DOHH2 (cell line): ENCODE data around the gene KCNQ1OT1.

Experiments used
- H3F3A ChIP-seq: fragments of 200-600 bp; sonication (generic), shearing (Covaris generic); 2 replicates; pipeline ENCODE4 v1.6.0; 2016; ENCODE audit warnings: antibody characterized with exemption, mild to moderate bottlenecking; ENCODE audit not compliant: control insufficient read depth, insufficient read depth
- H3K27ac ChIP-seq: fragments of 200-600 bp; sonication (generic); 2 replicates; pipeline ENCODE4 v1.5.1; 2014; ENCODE audit warnings: low read depth, mild to moderate bottlenecking, low read length, moderate library complexity
- H3K27me3 ChIP-seq: fragments of 200-600 bp; sonication (generic); 2 replicates; pipeline ENCODE4 v1.6.1; 2014; ENCODE audit warnings: mild to moderate bottlenecking, low read length, mixed read lengths; ENCODE audit not compliant: control insufficient read depth
- H3K36me3 ChIP-seq: fragments of 200-600 bp; sonication (generic); 2 replicates; pipeline ENCODE4 v1.6.1; 2014; ENCODE audit warnings: mild to moderate bottlenecking, low read length, moderate library complexity, mixed read lengths; ENCODE audit not compliant: control insufficient read depth
- H3K4me1 ChIP-seq: fragments of 200-600 bp; sonication (generic); 2 replicates; pipeline ENCODE4 v1.6.1; 2014; ENCODE audit warnings: mild to moderate bottlenecking, low read length, mixed read lengths; ENCODE audit not compliant: control insufficient read depth
- H3K4me2 ChIP-seq: fragments of 200-600 bp; sonication (generic); 2 replicates; pipeline ENCODE4 v1.6.0; 2014; ENCODE audit warnings: mild to moderate bottlenecking, low read length, moderate library complexity
- H3K4me3 ChIP-seq: fragments of 200-600 bp; sonication (generic); 2 replicates; pipeline ENCODE4 v1.5.1; 2014; ENCODE audit warnings: mild to moderate bottlenecking, low read length, mixed read lengths
- H3K79me2 ChIP-seq: fragments of 200-600 bp; sonication (generic); 2 replicates; pipeline ENCODE4 v1.6.1; 2014; ENCODE audit warnings: mild to moderate bottlenecking, low read length, mixed read lengths; ENCODE audit not compliant: control insufficient read depth
- H3K9me2 ChIP-seq: fragments of 200-600 bp; sonication (generic); replicated peaks from 2 replicates; pipeline ENCODE4 v1.6.1; 2014; ENCODE audit warnings: mild to moderate bottlenecking, low read length, mixed read lengths; ENCODE audit not compliant: control insufficient read depth
- H3K9me3 ChIP-seq: fragments of 200-600 bp; sonication (generic); 2 replicates; pipeline ENCODE4 v1.6.1; 2014; ENCODE audit warnings: antibody characterized with exemption, low read length, mixed read lengths; ENCODE audit not compliant: control insufficient read depth, insufficient read depth
- H4K20me1 ChIP-seq: fragments of 200-600 bp; sonication (generic); 2 replicates; pipeline ENCODE4 v1.6.0; 2014; ENCODE audit warnings: low read depth, mild to moderate bottlenecking, antibody characterized with exemption, low read length, moderate library complexity; ENCODE audit not compliant: control insufficient read depth, insufficient read depth
- CTCF ChIP-seq: fragments of 200-600 bp; sonication (generic); IDR thresholded peaks from one replicate; pipeline ENCODE4 v1.5.1; 2014; ENCODE audit warnings: antibody characterized with exemption, mild to moderate bottlenecking, low read depth, low read length; ENCODE audit not compliant: poor library complexity, severe bottlenecking
- EZH2phosphoT487 ChIP-seq: fragments of 200-600 bp; sonication (generic); IDR thresholded peaks from 2 replicates; pipeline ENCODE4 v1.6.1; 2017; ENCODE audit warnings: borderline replicate concordance, mild to moderate bottlenecking, antibody characterized with exemption, low read length, moderate library complexity, mixed read lengths

Gene KCNQ1OT1

GRCh38 chr11:2569321-2569721, 130.5 kb downstream of the KCNQ1OT1 start:
- Histone ChIP-seq H3K79me2 (no peaks in the 10 kb centered on the region), H3K27me3 (no peaks in the 10 kb centered on the region), H3F3A (no peaks in the 10 kb centered on the region), H3K4me3 (no peak overlapping the region), H3K27ac (no peak overlapping the region), H3K9me2 (no peaks in the 10 kb centered on the region), H4K20me1 (no peaks in the 10 kb centered on the region), H3K4me2 (no peak overlapping the region), H3K36me3 (no peaks in the 10 kb centered on the region), H3K9me3 (no peaks in the 10 kb centered on the region), H3K4me1 (no peaks in the 10 kb centered on the region)
- TF ChIP-seq EZH2phosphoT487 (no peak), CTCF (no peak)

GRCh38 chr11:2567026-2567671, 132.6 kb downstream of the KCNQ1OT1 start:
- Histone ChIP-seq H3K9me2 (no peaks in the 10 kb centered on the region), H4K20me1 (no peaks in the 10 kb centered on the region), H3F3A (no peaks in the 10 kb centered on the region), H3K79me2 (no peaks in the 10 kb centered on the region), H3K27ac (no peak overlapping the region), H3K9me3 (no peaks in the 10 kb centered on the region), H3K4me2 (no peak overlapping the region), H3K4me1 (no peaks in the 10 kb centered on the region), H3K4me3 (no peak overlapping the region), H3K36me3 (no peaks in the 10 kb centered on the region), H3K27me3 (no peaks in the 10 kb centered on the region)
- TF ChIP-seq EZH2phosphoT487 (no peak), CTCF (no peak)

GRCh38 chr11:2566223-2567025, 133.4 kb downstream of the KCNQ1OT1 start:
- H4K20me1 ChIP-seq = no peaks in the 10 kb centered on the region
- H3K27me3 ChIP-seq = no peaks in the 10 kb centered on the region
- H3K4me2 ChIP-seq = no peak overlapping the region
- no peaks in the 10 kb centered on the region for H3K79me2 ChIP-seq
- H3K27ac ChIP-seq = no peak overlapping the region
- H3K4me1 ChIP-seq = no peaks in the 10 kb centered on the region
- no peak overlapping the region for H3K4me3 ChIP-seq
- TF ChIP-seq CTCF = no peak
- no peak for TF ChIP-seq EZH2phosphoT487
- H3F3A ChIP-seq = no peaks in the 10 kb centered on the region
- H3K9me2 ChIP-seq = no peaks in the 10 kb centered on the region
- no peaks in the 10 kb centered on the region for H3K36me3 ChIP-seq
- no peaks in the 10 kb centered on the region for H3K9me3 ChIP-seq
